HEK293 (cell line): ENCODE data around the gene SLC25A30.

Experiments
- YY1 ChIP-seq: fragments of 450-650 bp; formaldehyde crosslinking; IDR thresholded peaks from 2 replicates; pipeline ENCODE4 v1.5.1; 2018; ENCODE audit warnings: missing biosample characterization, missing genetic modification characterization
- ZNF24 ChIP-seq: fragments of 450-650 bp; formaldehyde crosslinking; IDR thresholded peaks from 2 replicates; pipeline ENCODE4 v1.5.1; 2016; ENCODE audit warnings: missing biosample characterization, missing genetic modification characterization
- ZNF76 ChIP-seq: fragments of 450-650 bp; formaldehyde crosslinking; IDR thresholded peaks from 2 replicates; pipeline ENCODE4; 2016; ENCODE audit warnings: low read depth, missing biosample characterization, missing genetic modification characterization, borderline replicate concordance
- TF ChIP-seq, protein P1 (sequence below): fragments of 450-650 bp; formaldehyde crosslinking; IDR thresholded peaks from 2 replicates; pipeline ENCODE4 v1.5.1; 2016; ENCODE audit warnings: missing biosample characterization, missing genetic modification characterization
- TF ChIP-seq, protein P2 (sequence below): fragments of 450-650 bp; formaldehyde crosslinking; IDR thresholded peaks from 2 replicates; pipeline ENCODE4 v1.5.1; 2016; ENCODE audit warnings: missing biosample characterization, missing genetic modification characterization
- TF ChIP-seq, protein P3 (sequence below): fragments of 450-650 bp; formaldehyde crosslinking; IDR thresholded peaks from 2 replicates; pipeline ENCODE4 v1.5.1; 2016; ENCODE audit warnings: missing biosample characterization, missing genetic modification characterization
- TF ChIP-seq, protein P4 (sequence below): fragments of 450-650 bp; formaldehyde crosslinking; IDR thresholded peaks from 2 replicates; pipeline ENCODE4 v1.5.1; 2016; ENCODE audit warnings: missing biosample characterization, missing genetic modification characterization

DNA sequence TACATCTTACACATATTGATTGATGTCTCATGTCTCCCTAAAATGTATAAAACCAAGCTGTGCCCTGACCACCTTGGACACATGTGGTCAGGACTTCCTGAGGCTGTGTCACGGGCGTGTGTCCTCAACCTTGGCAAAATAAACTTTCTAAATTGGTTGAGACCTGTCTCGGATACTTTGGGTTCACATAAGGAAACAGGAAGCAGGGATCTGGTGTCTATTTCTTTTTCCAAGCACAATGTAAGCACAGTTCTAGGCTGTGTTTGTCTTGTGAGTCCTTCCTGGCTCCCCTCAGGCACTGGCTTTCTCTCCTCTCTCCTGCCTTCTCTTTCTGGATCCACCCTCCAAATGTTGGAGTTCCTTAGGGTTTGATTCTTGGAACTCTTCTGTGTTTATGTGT is 49.6 kb downstream of the SLC25A30 start:
- TF ChIP-seq ZNF24 (tag by site-specific recombination) (no peak), YY1 (tag by site-specific recombination) (no peak), ZNF76 (tag by site-specific recombination) (no peak)
- TF ChIP-seq, protein P1, sequence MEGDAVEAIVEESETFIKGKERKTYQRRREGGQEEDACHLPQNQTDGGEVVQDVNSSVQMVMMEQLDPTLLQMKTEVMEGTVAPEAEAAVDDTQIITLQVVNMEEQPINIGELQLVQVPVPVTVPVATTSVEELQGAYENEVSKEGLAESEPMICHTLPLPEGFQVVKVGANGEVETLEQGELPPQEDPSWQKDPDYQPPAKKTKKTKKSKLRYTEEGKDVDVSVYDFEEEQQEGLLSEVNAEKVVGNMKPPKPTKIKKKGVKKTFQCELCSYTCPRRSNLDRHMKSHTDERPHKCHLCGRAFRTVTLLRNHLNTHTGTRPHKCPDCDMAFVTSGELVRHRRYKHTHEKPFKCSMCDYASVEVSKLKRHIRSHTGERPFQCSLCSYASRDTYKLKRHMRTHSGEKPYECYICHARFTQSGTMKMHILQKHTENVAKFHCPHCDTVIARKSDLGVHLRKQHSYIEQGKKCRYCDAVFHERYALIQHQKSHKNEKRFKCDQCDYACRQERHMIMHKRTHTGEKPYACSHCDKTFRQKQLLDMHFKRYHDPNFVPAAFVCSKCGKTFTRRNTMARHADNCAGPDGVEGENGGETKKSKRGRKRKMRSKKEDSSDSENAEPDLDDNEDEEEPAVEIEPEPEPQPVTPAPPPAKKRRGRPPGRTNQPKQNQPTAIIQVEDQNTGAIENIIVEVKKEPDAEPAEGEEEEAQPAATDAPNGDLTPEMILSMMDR (tag by site-specific recombination): no peak
- TF ChIP-seq, protein P2, sequence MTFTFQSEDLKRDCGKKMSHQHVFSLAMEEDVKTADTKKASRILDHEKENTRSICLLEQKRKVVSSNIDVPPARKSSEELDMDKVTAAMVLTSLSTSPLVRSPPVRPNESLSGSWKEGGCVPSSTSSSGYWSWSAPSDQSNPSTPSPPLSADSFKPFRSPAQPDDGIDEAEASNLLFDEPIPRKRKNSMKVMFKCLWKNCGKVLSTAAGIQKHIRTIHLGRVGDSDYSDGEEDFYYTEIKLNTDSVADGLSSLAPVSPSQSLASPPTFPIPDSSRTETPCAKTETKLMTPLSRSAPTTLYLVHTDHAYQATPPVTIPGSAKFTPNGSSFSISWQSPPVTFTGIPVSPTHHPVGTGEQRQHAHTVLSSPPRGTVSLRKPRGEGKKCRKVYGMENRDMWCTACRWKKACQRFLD (tag by site-specific recombination): no peak
- TF ChIP-seq, protein P3, sequence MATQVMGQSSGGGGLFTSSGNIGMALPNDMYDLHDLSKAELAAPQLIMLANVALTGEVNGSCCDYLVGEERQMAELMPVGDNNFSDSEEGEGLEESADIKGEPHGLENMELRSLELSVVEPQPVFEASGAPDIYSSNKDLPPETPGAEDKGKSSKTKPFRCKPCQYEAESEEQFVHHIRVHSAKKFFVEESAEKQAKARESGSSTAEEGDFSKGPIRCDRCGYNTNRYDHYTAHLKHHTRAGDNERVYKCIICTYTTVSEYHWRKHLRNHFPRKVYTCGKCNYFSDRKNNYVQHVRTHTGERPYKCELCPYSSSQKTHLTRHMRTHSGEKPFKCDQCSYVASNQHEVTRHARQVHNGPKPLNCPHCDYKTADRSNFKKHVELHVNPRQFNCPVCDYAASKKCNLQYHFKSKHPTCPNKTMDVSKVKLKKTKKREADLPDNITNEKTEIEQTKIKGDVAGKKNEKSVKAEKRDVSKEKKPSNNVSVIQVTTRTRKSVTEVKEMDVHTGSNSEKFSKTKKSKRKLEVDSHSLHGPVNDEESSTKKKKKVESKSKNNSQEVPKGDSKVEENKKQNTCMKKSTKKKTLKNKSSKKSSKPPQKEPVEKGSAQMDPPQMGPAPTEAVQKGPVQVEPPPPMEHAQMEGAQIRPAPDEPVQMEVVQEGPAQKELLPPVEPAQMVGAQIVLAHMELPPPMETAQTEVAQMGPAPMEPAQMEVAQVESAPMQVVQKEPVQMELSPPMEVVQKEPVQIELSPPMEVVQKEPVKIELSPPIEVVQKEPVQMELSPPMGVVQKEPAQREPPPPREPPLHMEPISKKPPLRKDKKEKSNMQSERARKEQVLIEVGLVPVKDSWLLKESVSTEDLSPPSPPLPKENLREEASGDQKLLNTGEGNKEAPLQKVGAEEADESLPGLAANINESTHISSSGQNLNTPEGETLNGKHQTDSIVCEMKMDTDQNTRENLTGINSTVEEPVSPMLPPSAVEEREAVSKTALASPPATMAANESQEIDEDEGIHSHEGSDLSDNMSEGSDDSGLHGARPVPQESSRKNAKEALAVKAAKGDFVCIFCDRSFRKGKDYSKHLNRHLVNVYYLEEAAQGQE (tag by site-specific recombination): no peak
- TF ChIP-seq, protein P4, sequence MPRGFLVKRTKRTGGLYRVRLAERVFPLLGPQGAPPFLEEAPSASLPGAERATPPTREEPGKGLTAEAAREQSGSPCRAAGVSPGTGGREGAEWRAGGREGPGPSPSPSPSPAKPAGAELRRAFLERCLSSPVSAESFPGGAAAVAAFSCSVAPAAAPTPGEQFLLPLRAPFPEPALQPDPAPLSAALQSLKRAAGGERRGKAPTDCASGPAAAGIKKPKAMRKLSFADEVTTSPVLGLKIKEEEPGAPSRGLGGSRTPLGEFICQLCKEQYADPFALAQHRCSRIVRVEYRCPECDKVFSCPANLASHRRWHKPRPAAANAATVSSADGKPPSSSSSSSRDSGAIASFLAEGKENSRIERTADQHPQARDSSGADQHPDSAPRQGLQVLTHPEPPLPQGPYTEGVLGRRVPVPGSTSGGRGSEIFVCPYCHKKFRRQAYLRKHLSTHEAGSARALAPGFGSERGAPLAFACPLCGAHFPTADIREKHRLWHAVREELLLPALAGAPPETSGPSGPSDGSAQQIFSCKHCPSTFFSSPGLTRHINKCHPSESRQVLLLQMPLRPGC (tag by site-specific recombination): no peak
